GM12892 (cell line): ENCODE measurements around the gene DTX2.
"Not testable (repeated sequence)": the region's sequence is repeated elsewhere in the genome, so short reads cannot be mapped to it uniquely, and the experiment has no call there.

Experiments
- POLR2A ChIP-seq: IDR thresholded peaks from 2 replicates; pipeline ENCODE4 v1.6.1; 2011; ENCODE audit warnings: low read depth, low read length, control low read depth
- POLR2AphosphoS5 ChIP-seq: IDR thresholded peaks from 2 replicates; pipeline ENCODE4 v1.6.1; 2011; ENCODE audit warnings: low read depth, low read length, control low read depth
- TAF1 ChIP-seq: IDR thresholded peaks from 2 replicates; pipeline ENCODE4 v1.6.1; 2011; ENCODE audit warnings: low read depth, mild to moderate bottlenecking, control low read depth, low read length, borderline replicate concordance

- not testable (repeated sequence) for TF ChIP-seq POLR2A, POLR2AphosphoS5, TAF1
These were observed 11.6 kb downstream of the DTX2 start for GRCh38 chr7:76473097-76473496.
